Measurements from ENCODE around the gene POGK. TPM values are rescaled to one million over a fixed set of nuclear protein-coding genes. Genes with fewer than 3 reads are reported as not detected.
"Not testable (repeated sequence)": the region's sequence is repeated elsewhere in the genome, so short reads cannot be mapped to it uniquely, and the experiment has no call there.

Gene POGK
- total RNA-seq, 1 donor from 2014 or later = 18.4 TPM

- no peak for DNase-seq
These were observed 16.3 kb downstream of the POGK start for GRCh38 chr1:166855558-166855957.

DNA sequence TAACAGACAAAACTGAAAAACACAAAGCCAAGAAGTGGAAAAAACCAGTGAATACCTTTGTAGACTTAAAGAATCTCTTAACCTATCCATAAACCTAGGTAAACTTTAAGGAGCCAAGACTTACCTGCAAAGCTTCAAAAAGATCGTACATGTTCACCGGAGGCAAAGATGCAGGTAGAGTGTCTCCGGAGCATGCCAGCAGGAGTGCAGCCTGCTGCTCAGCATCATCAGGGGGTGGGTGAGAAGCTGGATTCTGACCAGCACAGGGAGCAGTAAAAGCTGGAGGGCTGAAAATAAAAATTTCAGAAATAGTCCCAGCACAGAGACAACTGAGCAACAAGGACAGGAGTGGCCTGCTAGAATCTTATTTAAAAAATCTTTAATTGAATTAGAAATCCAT lies 18.7 kb downstream of the POGK start:
- no peak for DNase-seq

- DNase-seq = no peak
These were observed 19.6 kb downstream of the POGK start for GRCh38 chr1:166858726-166859419.

- DNase-seq = no peak
These were observed 20.3 kb downstream of the POGK start for GRCh38 chr1:166859597-166859996.

GRCh38 chr1:166865926-166866325 lies 26.7 kb downstream of the POGK start:
- DNase-seq = no peak

DNA sequence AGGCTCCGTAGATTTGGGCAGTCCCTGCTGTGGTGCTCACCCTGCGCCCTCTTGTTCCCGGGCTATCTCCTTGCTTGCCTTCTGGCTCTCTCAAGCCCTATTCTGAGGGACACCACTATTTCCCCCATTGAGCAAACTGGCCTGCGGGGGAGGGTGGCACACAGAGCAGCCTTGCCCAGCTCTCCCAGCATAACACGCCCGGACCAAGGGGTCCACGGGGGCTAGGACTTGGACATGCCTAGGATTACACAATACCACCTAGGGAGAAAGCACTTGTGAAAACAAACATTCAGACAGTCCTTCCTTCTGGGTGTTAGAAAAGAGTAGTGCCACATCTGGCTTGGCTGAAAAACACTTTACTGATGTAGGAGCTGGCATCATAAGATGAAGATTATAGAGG lies 29.4 kb downstream of the POGK start:
- DNase-seq = no peak

- DNase-seq = no peak
These were observed 30.2 kb downstream of the POGK start for GRCh38 chr1:166869318-166870099.

DNA sequence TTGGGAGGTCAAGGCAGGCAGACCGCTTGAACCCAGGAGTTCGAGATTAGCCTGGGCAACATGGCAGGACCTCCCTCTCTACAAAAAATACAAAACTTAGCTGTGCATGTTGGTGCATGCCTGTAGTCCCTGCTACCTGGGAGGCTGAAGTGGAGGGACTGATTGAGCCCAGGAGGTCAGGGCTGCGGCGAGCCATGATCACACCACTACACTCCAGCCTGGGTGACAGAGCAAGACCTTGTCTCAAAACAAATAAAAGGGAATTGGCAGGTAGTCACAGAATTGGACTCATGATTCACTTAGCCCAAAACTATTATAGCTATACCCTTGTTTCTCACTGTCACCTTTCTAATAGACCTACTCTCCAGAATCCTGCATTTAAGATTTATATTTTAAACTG lies 31.3 kb downstream of the POGK start:
- no peak for DNase-seq

GRCh38 chr1:166874464-166874863 lies 35.2 kb downstream of the POGK start:
- no peak for DNase-seq

- no peak for DNase-seq
These were observed 36.0 kb downstream of the POGK start for GRCh38 chr1:166875302-166875733.

DNA sequence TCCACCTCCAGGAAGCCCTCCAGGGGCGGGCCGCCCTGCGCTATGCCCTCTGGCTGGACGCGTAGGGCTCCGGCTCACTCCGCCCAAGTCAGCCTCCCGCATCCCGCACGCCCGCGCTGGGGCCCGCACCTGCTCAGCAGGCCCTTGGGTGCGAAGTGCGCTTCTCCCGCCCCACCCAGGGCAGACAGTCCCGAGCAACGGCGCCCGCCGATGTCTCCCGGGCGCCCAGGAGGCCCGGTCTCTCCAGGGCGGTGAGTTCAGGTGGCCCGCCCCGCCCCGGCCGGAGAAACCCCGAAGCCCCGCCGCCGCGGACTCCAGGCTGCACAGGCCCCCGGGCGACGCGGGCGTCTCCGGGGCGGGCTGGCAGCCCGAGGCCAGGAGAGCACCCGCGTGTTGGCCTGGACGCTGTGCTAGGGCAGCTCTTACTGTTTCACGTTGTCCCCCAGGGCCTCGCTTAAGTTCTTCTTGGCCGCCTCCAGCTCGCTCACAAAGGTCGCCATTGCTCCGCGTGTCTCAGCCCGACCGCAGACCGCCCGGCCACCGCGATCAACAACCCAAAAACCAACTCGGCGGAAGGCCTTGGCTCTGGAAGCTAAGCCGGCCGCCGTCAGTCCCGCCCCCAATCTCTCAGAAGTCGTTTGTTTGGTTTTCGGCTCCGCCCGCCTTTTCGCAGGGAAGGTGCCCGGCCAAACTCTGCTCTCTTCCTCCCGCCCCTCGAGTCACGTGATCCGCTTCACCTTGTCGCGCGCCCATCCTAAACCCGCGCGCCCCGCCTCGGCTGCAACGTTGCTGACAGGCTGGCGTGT lies 36.7 kb downstream of the POGK start, which contains the start of gene TADA1:
TSS of gene TADA1 (minus strand) at position 531 of the 806 bp plus-strand sequence. CDS start at position 500, 31 bp downstream.
- DNase-seq = peak; percentile 98

DNA sequence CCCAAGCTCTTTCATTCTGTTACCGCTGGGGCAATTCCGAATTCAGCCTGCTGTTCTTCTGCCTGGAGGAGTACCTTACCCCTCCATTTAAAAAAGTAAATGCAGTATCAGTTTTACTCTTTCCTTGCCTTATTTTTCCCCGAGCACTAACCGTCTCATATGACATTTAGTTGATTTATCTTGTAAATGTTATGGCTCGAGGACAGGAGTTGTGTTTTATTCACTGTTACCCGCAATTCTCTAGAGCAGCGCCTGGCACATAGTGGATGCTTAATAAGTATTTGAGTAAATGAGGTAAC lies 37.2 kb downstream of the POGK start:
- no peak for DNase-seq

DNA sequence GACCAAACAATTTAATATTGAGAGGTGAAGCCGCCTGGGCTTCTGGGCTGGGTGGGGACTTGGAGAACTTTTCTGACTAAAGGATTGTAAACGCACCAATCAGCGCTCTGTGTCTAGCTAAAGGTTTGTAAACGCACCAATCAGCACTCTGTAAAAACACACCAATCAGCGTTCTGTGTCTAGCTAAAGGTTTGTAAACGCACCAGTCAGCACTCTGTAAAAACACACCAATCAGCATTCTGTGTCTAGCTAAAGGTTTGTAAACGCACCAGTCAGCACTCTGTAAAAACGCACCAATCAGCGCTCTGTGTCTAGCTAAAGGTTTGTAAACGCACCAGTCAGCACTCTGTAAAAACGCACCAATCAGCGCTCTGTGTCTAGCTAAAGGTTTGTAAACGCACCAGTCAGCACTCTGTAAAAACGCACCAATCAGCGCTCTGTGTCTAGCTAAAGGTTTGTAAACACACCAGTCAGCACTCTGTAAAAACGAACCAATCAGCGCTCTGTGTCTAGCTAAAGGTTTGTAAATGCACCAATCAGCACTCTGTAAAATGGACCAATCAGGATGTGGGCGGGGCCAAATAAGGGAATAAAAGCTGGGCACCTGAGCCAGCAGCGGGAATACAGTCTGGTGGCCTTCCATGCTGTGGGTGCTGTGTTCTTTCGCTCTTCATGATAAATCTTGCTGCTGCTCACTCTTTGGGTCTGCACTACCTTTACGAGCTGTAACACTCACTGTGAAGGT lies 39.1 kb downstream of the POGK start:
- not testable (repeated sequence) for DNase-seq

- no peak for DNase-seq
These were observed 43.6 kb downstream of the POGK start for GRCh38 chr1:166882893-166883292.

DNA sequence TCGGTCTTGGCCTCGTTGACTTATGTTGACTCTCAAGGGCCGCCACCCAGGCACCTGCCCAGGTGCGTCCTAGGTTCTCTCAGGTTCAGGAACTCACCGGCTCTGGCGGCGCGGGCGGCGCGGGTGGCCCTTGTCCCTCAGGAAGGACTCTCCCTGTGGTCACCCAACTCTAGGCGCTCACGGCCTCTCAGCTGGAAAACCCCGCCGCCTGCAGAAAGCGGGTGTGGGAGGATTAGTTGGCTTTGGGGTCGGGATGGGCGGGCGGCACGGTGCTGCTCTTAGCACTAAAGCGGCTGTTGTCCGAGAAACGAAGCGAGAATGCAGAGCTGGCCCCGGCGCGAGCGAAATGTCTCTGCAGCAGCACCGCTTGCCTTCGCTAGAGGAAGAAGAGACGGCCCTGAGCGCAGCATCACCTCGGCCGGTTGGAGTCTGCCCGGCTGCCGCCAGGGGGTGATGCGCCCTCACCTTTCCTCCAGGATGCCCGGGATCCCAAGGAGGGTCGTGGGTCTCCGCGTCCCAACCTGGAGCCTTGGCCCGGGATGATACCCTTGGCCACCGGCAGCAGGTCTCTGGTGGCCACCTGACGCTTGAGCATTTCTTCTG lies 44.9 kb downstream of the POGK start:
- no peak for DNase-seq

DNA sequence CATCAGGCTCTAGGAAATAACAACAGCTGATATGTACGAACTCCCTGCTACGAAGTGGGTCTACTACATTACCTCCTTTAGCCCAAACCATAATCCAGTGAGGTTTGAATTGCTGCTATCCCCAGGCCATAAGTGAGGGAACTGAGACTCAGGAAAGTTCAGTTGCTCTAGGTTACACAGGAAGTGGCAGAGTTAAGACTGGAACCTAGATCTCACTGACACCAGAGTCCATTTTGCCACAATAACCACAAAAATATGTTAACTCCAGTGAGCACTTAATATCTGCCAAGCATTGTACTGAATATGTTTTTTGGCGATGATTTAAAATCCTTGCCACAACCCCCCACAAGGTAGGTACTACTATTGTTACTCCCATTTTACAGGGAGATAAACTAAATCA lies 45.7 kb downstream of the POGK start:
- no peak for DNase-seq

DNA sequence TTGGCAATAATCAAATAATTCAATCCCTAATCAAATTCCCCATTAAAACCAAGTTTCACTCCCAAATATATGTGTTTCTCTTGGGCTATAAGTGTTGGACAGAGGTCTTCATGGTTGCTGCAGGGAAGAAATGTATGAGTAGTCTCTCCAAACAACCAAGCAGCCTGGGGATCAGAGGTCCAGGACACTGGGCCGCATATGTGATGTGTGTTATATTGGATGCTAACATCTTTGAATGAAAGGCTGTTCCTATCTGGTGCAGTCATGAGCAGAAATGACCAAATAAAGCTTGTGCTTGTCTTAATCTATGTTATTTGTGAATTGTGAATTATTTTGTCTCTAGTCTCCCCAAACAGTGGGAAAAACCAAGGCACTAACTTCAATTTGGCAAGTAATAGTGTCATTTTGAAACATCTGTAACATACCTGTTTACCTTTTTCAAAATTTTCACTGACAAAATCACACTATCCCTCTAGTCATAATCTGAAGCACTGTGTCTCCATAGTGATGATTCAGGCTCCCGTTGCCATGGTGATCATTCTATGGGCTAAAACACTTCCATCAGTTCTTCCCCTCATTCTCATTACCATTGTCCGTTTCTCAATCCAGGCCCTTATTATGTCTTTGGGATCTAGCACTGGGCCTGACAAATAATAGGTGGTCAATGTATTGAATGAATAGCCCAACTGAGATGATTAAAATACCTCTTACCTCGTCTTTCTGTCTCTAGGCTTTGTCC lies 49.3 kb downstream of the POGK start:
- DNase-seq = no peak

GRCh38 chr1:166889776-166890175 lies 50.5 kb downstream of the POGK start:
- DNase-seq = no peak

- DNase-seq = no peak
These were observed 56.5 kb downstream of the POGK start for GRCh38 chr1:166895766-166896165.

GRCh38 chr1:166899769-166900168 lies 60.5 kb downstream of the POGK start:
- DNase-seq = no peak

DNA sequence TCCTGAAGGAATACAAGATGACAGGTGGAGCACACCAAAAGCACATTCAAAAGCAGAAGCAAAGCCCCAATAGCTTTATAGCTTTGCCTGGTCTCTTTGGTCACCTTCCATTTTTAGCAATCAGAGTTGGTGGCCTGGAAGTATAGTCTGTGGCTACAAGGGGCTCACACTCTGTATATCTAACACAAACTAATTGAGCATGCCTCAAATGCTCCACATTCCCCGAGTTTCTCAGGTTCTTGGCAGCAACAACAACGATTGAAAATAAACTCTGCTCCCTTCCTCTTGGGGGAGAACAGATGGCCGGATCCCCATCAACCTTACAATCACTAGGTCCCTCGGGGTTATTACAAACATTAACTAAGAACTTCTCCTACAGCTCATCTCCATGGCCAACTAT lies 61.7 kb downstream of the POGK start:
- DNase-seq = no peak

Data from skin of body (tissue), 2 donors.